Fibroblast of villous mesenchyme (primary cell): Measurements from ENCODE around the gene C22orf31. TPM values are rescaled to one million over a fixed set of nuclear protein-coding genes. Genes with fewer than 3 reads are reported as not detected.

Experiments
- DNase-seq: peaks from one replicate; pipeline ENCODE4 v3.0.0-alpha.2; 2010; ENCODE audit warnings: low read depth
- H3K4me3 ChIP-seq: 2 replicates; pipeline ENCODE4 v1.5.1; 2011; ENCODE audit warnings: low read depth, mild to moderate bottlenecking, low read length
- CTCF ChIP-seq: IDR thresholded peaks from 2 replicates; pipeline ENCODE4 v1.5.1; 2012; ENCODE audit warnings: low read depth, mild to moderate bottlenecking, low read length; ENCODE audit not compliant: insufficient read depth
- total RNA-seq: library from RNA; depleted of rRNA; stranded (reverse); fragments of >200 nt; gene quantifications from 2 replicates; pipeline ENCODE4 v1.2.3, GENCODE V29; 2012

Gene C22orf31
- total RNA-seq, 1 donor, result not detected

- H3K4me3 ChIP-seq, result no peak overlapping the region
- DNase-seq, result no peak
- TF ChIP-seq CTCF, result no peak
Observed at GRCh38 chr22:29018293-29019189, 43.1 kb downstream of the C22orf31 start.

- no peak for DNase-seq
Observed at GRCh38 chr22:29016067-29016938, 45.3 kb downstream of the C22orf31 start.

GRCh38 chr22:29014773-29015172 is 46.9 kb downstream of the C22orf31 start:
- DNase-seq, result no peak
- TF ChIP-seq CTCF, result no peak
- no peak overlapping the region for H3K4me3 ChIP-seq

More at GRCh38 chr22:29016067-29016938, 45.3 kb downstream of the C22orf31 start:
- no peak for TF ChIP-seq CTCF
- H3K4me3 ChIP-seq, result no peak overlapping the region

DNA sequence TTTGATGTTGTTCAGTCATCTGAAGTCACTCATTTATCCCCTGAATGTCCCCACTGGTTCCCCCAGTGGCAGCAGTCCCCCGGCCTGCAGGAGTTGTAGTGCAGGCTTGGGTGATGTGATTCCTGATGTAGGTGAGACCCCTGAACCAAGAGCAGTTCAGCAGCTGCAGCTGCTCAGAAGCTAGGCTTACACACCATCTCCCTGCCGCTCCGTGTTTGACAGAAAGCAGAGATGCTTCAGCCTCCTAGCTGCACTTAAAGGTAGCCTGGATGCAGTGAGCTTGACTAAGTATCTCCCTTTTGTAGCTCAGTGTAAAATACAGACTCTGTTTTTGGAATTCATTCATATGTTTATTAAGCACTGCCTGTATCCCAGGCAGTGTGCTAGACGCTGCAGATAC is 47.3 kb downstream of the C22orf31 start:
- no peak overlapping the region for H3K4me3 ChIP-seq
- no peak for DNase-seq

DNA sequence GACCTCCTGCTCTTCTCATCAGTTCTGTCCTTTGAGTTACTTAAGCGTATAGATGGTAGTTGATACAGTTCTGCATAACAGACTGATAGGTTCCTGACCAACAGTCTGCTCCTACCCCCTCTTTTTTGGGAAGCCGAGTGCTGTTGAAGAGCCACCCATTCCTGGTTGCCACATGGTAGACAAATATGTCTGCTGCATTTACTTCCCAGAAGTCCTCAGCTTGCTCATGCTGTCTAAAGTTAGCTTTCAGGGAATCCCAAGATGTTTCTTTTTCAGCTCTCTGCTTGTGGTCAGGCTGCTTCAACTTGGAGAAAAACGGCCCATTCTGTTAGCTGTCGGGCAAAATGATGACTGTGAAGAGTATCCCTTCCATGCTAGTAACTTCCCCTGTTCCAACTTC is 48.7 kb downstream of the C22orf31 start:
- no peak for TF ChIP-seq CTCF
- DNase-seq, result no peak
- H3K4me3 ChIP-seq, result no peak overlapping the region

More for the DNA sequence above, 47.3 kb downstream of the C22orf31 start:
- no peak for TF ChIP-seq CTCF

DNA sequence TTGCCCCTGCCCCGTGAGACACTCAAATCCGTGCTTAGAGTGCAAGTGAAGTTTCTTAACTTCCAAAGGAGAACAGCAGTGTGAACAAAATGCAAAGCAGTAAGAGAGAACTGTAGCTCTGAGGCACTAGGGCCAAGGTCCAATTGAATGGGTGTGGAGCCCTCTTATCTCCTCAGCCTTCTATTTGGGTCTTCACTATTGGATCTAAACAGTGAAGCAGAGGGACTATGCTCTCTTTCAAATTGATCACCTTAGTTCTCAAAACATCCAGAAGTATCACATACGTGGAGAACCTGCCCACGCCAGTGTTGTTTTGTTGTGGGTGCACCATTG is 49.6 kb downstream of the C22orf31 start:
- DNase-seq, result no peak
- no peak for TF ChIP-seq CTCF
- no peak overlapping the region for H3K4me3 ChIP-seq
